HG03066 (cell line): ENCODE data around the gene ELL2.
A peak's percentile ranks its signal among the peaks of the same experiment; 100 is the strongest.
"Not testable (repeated sequence)": the region's sequence is repeated elsewhere in the genome, so short reads cannot be mapped to it uniquely, and the experiment has no call there.

Source experiments
- ATAC-seq: cut with Tn5 transposase; IDR thresholded peaks from one replicate; pipeline ENCODE4 v1.9.1; 2021; ENCODE audit warnings: low read depth; ENCODE audit not compliant: unreplicated experiment

ELL2 gene

GRCh38 chr5:95846554-95847260 is 114.9 kb downstream of the ELL2 start:
- no peak for ATAC-seq

- ATAC-seq: no peak
These were observed 116.3 kb downstream of the ELL2 start for GRCh38 chr5:95845391-95845790.

GRCh38 chr5:95843733-95844223 is 117.9 kb downstream of the ELL2 start:
- no peak for ATAC-seq

- peak; percentile 94 for ATAC-seq
These were observed 118.7 kb downstream of the ELL2 start for GRCh38 chr5:95842854-95843544.

- no peak for ATAC-seq
These were observed 119.5 kb downstream of the ELL2 start for GRCh38 chr5:95841914-95842812.

GRCh38 chr5:95840956-95841705 is 120.5 kb downstream of the ELL2 start:
- no peak for ATAC-seq

GRCh38 chr5:95839658-95840057 is 122.0 kb downstream of the ELL2 start:
- ATAC-seq: no peak

GRCh38 chr5:95838556-95838955 is 123.1 kb downstream of the ELL2 start:
- ATAC-seq: no peak

GRCh38 chr5:95838001-95838520 is 123.6 kb downstream of the ELL2 start:
- no peak for ATAC-seq

- no peak for ATAC-seq
These were observed 124.2 kb downstream of the ELL2 start for GRCh38 chr5:95837492-95837891.

GRCh38 chr5:95836971-95837370 is 124.7 kb downstream of the ELL2 start:
- not testable (repeated sequence) for ATAC-seq

GRCh38 chr5:95836544-95836943 is 125.1 kb downstream of the ELL2 start:
- no peak for ATAC-seq

GRCh38 chr5:95835682-95836385 is 125.8 kb downstream of the ELL2 start:
- ATAC-seq: no peak
